DND-41 (cell line): Measurements from ENCODE around the gene SFSWAP.

ENCODE experiments used
- ATAC-seq: fragments of 200-7000 bp; cut with Tn5 transposase; 3 replicates; pipeline ENCODE4 v1.9.1; 2021; ENCODE audit warnings: low read depth; ENCODE audit not compliant: insufficient read depth
- DNase-seq: peaks from one replicate; pipeline ENCODE4 v3.0.0-alpha.2; 2020
- H2AFZ ChIP-seq: 2 replicates; pipeline ENCODE4 v1.6.0; 2012; ENCODE audit warnings: low read depth, low read length
- H3K27ac ChIP-seq: 2 replicates; pipeline ENCODE4 v1.5.1; 2012; ENCODE audit warnings: low read length, inconsistent platforms
- H3K27me3 ChIP-seq: fragments of 200-600 bp; sonication (generic); 2 replicates; pipeline ENCODE4 v1.6.0; 2012; ENCODE audit warnings: low read length, mild to moderate bottlenecking, inconsistent platforms; ENCODE audit not compliant: insufficient read depth, poor library complexity
- H3K36me3 ChIP-seq: 2 replicates; pipeline ENCODE4 v1.5.1; 2012; ENCODE audit warnings: low read length, inconsistent platforms; ENCODE audit not compliant: insufficient read depth
- H3K4me1 ChIP-seq: 2 replicates; pipeline ENCODE4 v1.5.1; 2012; ENCODE audit warnings: mild to moderate bottlenecking, low read length; ENCODE audit not compliant: insufficient read depth
- H3K4me2 ChIP-seq: 2 replicates; pipeline ENCODE4 v1.6.0; 2012; ENCODE audit warnings: mild to moderate bottlenecking, moderate library complexity, low read length, inconsistent platforms; ENCODE audit not compliant: insufficient read depth
- H3K4me3 ChIP-seq, 2 experiments: fragments of 200-600 bp in 1 of 2; shearing (Covaris generic) in 1 of 2; 2 replicates each; pipeline ENCODE4 v1.5.1; 2012 to 2016; ENCODE audit warnings: inconsistent platforms in 2 of 2, low read length in 2 of 2, mild to moderate bottlenecking in 2 of 2, low read depth in 1 of 2, moderate library complexity in 1 of 2
- H3K79me2 ChIP-seq: 2 replicates; pipeline ENCODE4 v1.6.0; 2012; ENCODE audit warnings: low read length, inconsistent platforms; ENCODE audit not compliant: insufficient read depth
- H3K9ac ChIP-seq: 2 replicates; pipeline ENCODE4 v1.6.0; 2012; ENCODE audit warnings: low read depth, mild to moderate bottlenecking, inconsistent platforms, low read length, moderate library complexity
- H3K9me3 ChIP-seq: 2 replicates; pipeline ENCODE4 v1.5.1; 2012; ENCODE audit warnings: low read length, moderate library complexity, mild to moderate bottlenecking, inconsistent platforms; ENCODE audit not compliant: insufficient read depth, severe bottlenecking
- H4K20me1 ChIP-seq: 2 replicates; pipeline ENCODE4 v1.6.0; 2012; ENCODE audit warnings: low read length; ENCODE audit not compliant: insufficient read depth
- CTCF ChIP-seq: IDR thresholded peaks from 2 replicates; pipeline ENCODE4 v1.5.1; 2012; ENCODE audit warnings: borderline replicate concordance, low read length, moderate library complexity, mild to moderate bottlenecking; ENCODE audit not compliant: poor library complexity, severe bottlenecking; ENCODE audit errors: extremely low read depth
- EZH2 ChIP-seq: IDR thresholded peaks from 3 replicates; pipeline ENCODE4 v1.6.1; 2012; ENCODE audit warnings: borderline replicate concordance, low read depth, mild to moderate bottlenecking, moderate library complexity, low read length, inconsistent platforms; ENCODE audit not compliant: severe bottlenecking

SFSWAP gene

GRCh38 chr12:131783915-131784541, 73.1 kb downstream of the SFSWAP start:
- Histone ChIP-seq H3K4me1 (no peaks in the 10 kb centered on the region), H2AFZ (no peak overlapping the region), H3K9ac (no peak overlapping the region), H3K27me3 (no peaks in the 10 kb centered on the region), H3K9me3 (no peaks in the 10 kb centered on the region), H4K20me1 (0 out of 2 replicates have a peak, but pooled peaks cover 7% of the 10 kb centered on the region), H3K4me3 (no peak overlapping the region), H3K4me2 (no peak overlapping the region), H3K79me2 (no peaks in the 10 kb centered on the region), H3K36me3 (peaks cover 86% of the 10 kb centered on the region), H3K27ac (no peak overlapping the region)
- ATAC-seq: no peak
- no peak for DNase-seq
- no peak for TF ChIP-seq CTCF
- TF ChIP-seq EZH2: no peak

- no peak overlapping the region for H2AFZ ChIP-seq
- no peaks in the 10 kb centered on the region for H3K9me3 ChIP-seq
- no peaks in the 10 kb centered on the region for H3K27me3 ChIP-seq
- H3K4me1 ChIP-seq: no peaks in the 10 kb centered on the region
- H3K9ac ChIP-seq: no peak overlapping the region
- TF ChIP-seq CTCF (no peak), EZH2 (no peak)
- ATAC-seq (no peak), DNase-seq (no peak)
- H3K36me3 ChIP-seq: peaks cover 87% of the 10 kb centered on the region
- H3K4me3 ChIP-seq: no peak overlapping the region
- no peak overlapping the region for H3K4me2 ChIP-seq
- H3K27ac ChIP-seq: no peak overlapping the region
- 0 out of 2 replicates have a peak, but pooled peaks cover 7% of the 10 kb centered on the region for H4K20me1 ChIP-seq
- H3K79me2 ChIP-seq: no peaks in the 10 kb centered on the region
These were observed 74.2 kb downstream of the SFSWAP start for GRCh38 chr12:131784909-131785762.

- TF ChIP-seq CTCF (no peak), EZH2 (no peak)
- Histone ChIP-seq H3K27me3 (no peaks in the 10 kb centered on the region), H3K4me1 (no peaks in the 10 kb centered on the region), H2AFZ (no peak overlapping the region), H3K4me2 (no peak overlapping the region), H3K4me3 (no peak overlapping the region), H4K20me1 (0 out of 2 replicates have a peak, but pooled peaks cover 7% of the 10 kb centered on the region), H3K9ac (no peak overlapping the region), H3K36me3 (peaks cover 87% of the 10 kb centered on the region), H3K9me3 (no peaks in the 10 kb centered on the region), H3K27ac (no peak overlapping the region), H3K79me2 (no peaks in the 10 kb centered on the region)
- ATAC-seq (no peak), DNase-seq (no peak)
These were observed 75.0 kb downstream of the SFSWAP start for GRCh38 chr12:131785763-131786330.
